HepG2 (cell line): ENCODE measurements around the gene LSMEM2. TPM values are rescaled to one million over a fixed set of nuclear protein-coding genes. Genes with fewer than 3 reads are reported as not detected.
A peak's percentile ranks its signal among the peaks of the same experiment; 100 is the strongest.

Source experiments
- AHR ChIP-seq: IDR thresholded peaks from 2 replicates; pipeline ENCODE4 v1.6.1; 2018; ENCODE audit warnings: missing genetic modification reagents, missing compliant biosample characterization
- ARHGAP35 ChIP-seq: sonication (generic); formaldehyde crosslinking; IDR thresholded peaks from 2 replicates; pipeline ENCODE4 v1.9.0; 2022; ENCODE audit warnings: mild to moderate bottlenecking, inconsistent platforms, moderate library complexity, missing genetic modification reagents, borderline replicate concordance
- ERF ChIP-seq: IDR thresholded peaks from 2 replicates; pipeline ENCODE4 v1.6.1; 2018; ENCODE audit warnings: missing biosample characterization, missing genetic modification reagents
- ESRRA ChIP-seq: sonication (generic); formaldehyde crosslinking; IDR thresholded peaks from 2 replicates; pipeline ENCODE4 v1.5.1; 2020; ENCODE audit warnings: mild to moderate bottlenecking, low read depth, missing genetic modification reagents
- FIP1L1 ChIP-seq: fragments of 200-400 bp; formaldehyde crosslinking; IDR thresholded peaks from 2 replicates; pipeline ENCODE4 v1.6.1; 2018; ENCODE audit warnings: low read depth, mild to moderate bottlenecking, low read length, moderate library complexity, borderline replicate concordance; ENCODE audit not compliant: insufficient read depth
- FOXM1 ChIP-seq: sonication (generic); formaldehyde crosslinking; IDR thresholded peaks from 2 replicates; pipeline ENCODE4 v1.5.0; 2020; ENCODE audit warnings: missing genetic modification reagents
- FOXO1 ChIP-seq: sonication (generic); formaldehyde crosslinking; IDR thresholded peaks from 2 replicates; pipeline ENCODE4 v1.4.0; 2020; ENCODE audit warnings: missing genetic modification reagents
- MTF1 ChIP-seq: sonication (generic); formaldehyde crosslinking; IDR thresholded peaks from 2 replicates; pipeline ENCODE4 v1.5.0; 2020; ENCODE audit warnings: missing genetic modification reagents
- NFYC ChIP-seq: IDR thresholded peaks from 2 replicates; pipeline ENCODE4 v1.6.1; 2016; ENCODE audit warnings: missing genetic modification reagents, missing compliant biosample characterization
- NR1H2 ChIP-seq: sonication (generic); formaldehyde crosslinking; IDR thresholded peaks from 2 replicates; pipeline ENCODE4 v1.8.1; 2022; ENCODE audit warnings: low read depth, missing genetic modification reagents, borderline replicate concordance
- ONECUT2 ChIP-seq: sonication (generic); formaldehyde crosslinking; IDR thresholded peaks from 2 replicates; pipeline ENCODE4 v1.4.0; 2020; ENCODE audit warnings: missing genetic modification reagents
- PHF20 ChIP-seq: sonication (generic); formaldehyde crosslinking; IDR thresholded peaks from 2 replicates; pipeline ENCODE4 v1.5.0; 2020; ENCODE audit warnings: mild to moderate bottlenecking, missing genetic modification reagents
- RFX3 ChIP-seq: IDR thresholded peaks from 2 replicates; pipeline ENCODE4 v1.6.1; 2016; ENCODE audit warnings: missing biosample characterization, missing genetic modification reagents
- ZBTB38 ChIP-seq: sonication (generic); formaldehyde crosslinking; IDR thresholded peaks from 2 replicates; pipeline ENCODE4 v1.5.1; 2020; ENCODE audit warnings: mild to moderate bottlenecking, missing genetic modification reagents
- ZIK1 ChIP-seq: sonication (generic); formaldehyde crosslinking; IDR thresholded peaks from 2 replicates; pipeline ENCODE4 v1.5.0; 2020; ENCODE audit warnings: mild to moderate bottlenecking, low read depth, missing genetic modification reagents, borderline replicate concordance
- ZNF101 ChIP-seq: sonication (generic); formaldehyde crosslinking; IDR thresholded peaks from 2 replicates; pipeline ENCODE4 v1.4.0; 2020; ENCODE audit warnings: mild to moderate bottlenecking, low read depth, missing genetic modification reagents, borderline replicate concordance
- ZNF317 ChIP-seq: sonication (generic); formaldehyde crosslinking; IDR thresholded peaks from 2 replicates; pipeline ENCODE4 v1.5.0; 2020; ENCODE audit warnings: mild to moderate bottlenecking, missing genetic modification reagents
- ZNF326 ChIP-seq: sonication (generic); formaldehyde crosslinking; IDR thresholded peaks from 2 replicates; pipeline ENCODE4 v1.4.0; 2020; ENCODE audit warnings: missing genetic modification reagents, borderline replicate concordance
- ZNF329 ChIP-seq: sonication (generic); formaldehyde crosslinking; IDR thresholded peaks from 2 replicates; pipeline ENCODE4 v1.9.0; 2021; ENCODE audit warnings: low read depth, mild to moderate bottlenecking, missing genetic modification reagents
- ZNF547 ChIP-seq: sonication (generic); formaldehyde crosslinking; IDR thresholded peaks from 2 replicates; pipeline ENCODE4 v1.5.1; 2020; ENCODE audit warnings: mild to moderate bottlenecking, missing genetic modification reagents
- ZNF577 ChIP-seq: sonication (generic); formaldehyde crosslinking; IDR thresholded peaks from 2 replicates; pipeline ENCODE4 v1.4.0; 2020; ENCODE audit warnings: mild to moderate bottlenecking, low read depth, missing genetic modification reagents, borderline replicate concordance
- ZNF749 ChIP-seq: sonication (generic); formaldehyde crosslinking; IDR thresholded peaks from 2 replicates; pipeline ENCODE4 v1.8.0; 2022; ENCODE audit warnings: mild to moderate bottlenecking, missing genetic modification reagents, moderate library complexity, borderline replicate concordance
- ZNF883 ChIP-seq: sonication (generic); formaldehyde crosslinking; IDR thresholded peaks from 2 replicates; pipeline ENCODE4 v1.5.1; 2020; ENCODE audit warnings: mild to moderate bottlenecking, missing genetic modification reagents; ENCODE audit errors: not compliant biosample characterization
- ZSCAN22 ChIP-seq: sonication (generic); formaldehyde crosslinking; IDR thresholded peaks from 2 replicates; pipeline ENCODE4 v1.4.0; 2020; ENCODE audit warnings: mild to moderate bottlenecking, missing genetic modification reagents
- ZSCAN9 ChIP-seq: IDR thresholded peaks from 2 replicates; pipeline ENCODE4 v1.6.1; 2016; ENCODE audit warnings: borderline replicate concordance
- ZZZ3 ChIP-seq: sonication (generic); formaldehyde crosslinking; IDR thresholded peaks from 2 replicates; pipeline ENCODE4 v1.4.0; 2020; ENCODE audit warnings: missing genetic modification reagents, mild to moderate bottlenecking, borderline replicate concordance
- polyA plus RNA-seq, 8 experiments: library from polyadenylated mRNA; depleted of rRNA in 3 of 8; stranded (reverse) in 7 of 8; unstranded in 1 of 8; fragments of >200 nt; fragmentation: Illumina TruSeq in 4 of 8; extraction: Trizol in 4 of 8; gene quantifications; 2 replicates each; pipeline versions ENCODE4 v1.2.1 to v1.2.3, GENCODE V29; 2011 to 2016; ENCODE audit warnings: low read depth in 4 of 8, missing spikeins in 1 of 8, mixed read lengths in 1 of 8; ENCODE audit not compliant: insufficient read depth in 1 of 8
- total RNA-seq, 5 experiments: library from RNA; depleted of rRNA; stranded (reverse); fragments of >200 nt; fragmentation: Illumina TruSeq; extraction: Trizol; gene quantifications; 2 replicates each; pipeline ENCODE4 v1.2.3, GENCODE V29; 2016; ENCODE audit warnings: low read depth in 1 of 5
- TF ChIP-seq, protein P1 (sequence below): sonication (generic); formaldehyde crosslinking; IDR thresholded peaks from 2 replicates; pipeline ENCODE4 v1.8.1; 2023; ENCODE audit warnings: mild to moderate bottlenecking, moderate library complexity, missing genetic modification reagents
- TF ChIP-seq, protein P2 (sequence below): sonication (generic); formaldehyde crosslinking; conservative IDR thresholded peaks from 2 replicates; pipeline ENCODE4 v1.4.0; 2020; ENCODE audit warnings: missing genetic modification reagents

The LSMEM2 gene
- total and polyA plus RNA-seq, 2 of the 13 experiments (the other 11 are each of a cell fraction or from before 2014, with no cell fraction given), result 0.07 to 0.41 TPM

DNA sequence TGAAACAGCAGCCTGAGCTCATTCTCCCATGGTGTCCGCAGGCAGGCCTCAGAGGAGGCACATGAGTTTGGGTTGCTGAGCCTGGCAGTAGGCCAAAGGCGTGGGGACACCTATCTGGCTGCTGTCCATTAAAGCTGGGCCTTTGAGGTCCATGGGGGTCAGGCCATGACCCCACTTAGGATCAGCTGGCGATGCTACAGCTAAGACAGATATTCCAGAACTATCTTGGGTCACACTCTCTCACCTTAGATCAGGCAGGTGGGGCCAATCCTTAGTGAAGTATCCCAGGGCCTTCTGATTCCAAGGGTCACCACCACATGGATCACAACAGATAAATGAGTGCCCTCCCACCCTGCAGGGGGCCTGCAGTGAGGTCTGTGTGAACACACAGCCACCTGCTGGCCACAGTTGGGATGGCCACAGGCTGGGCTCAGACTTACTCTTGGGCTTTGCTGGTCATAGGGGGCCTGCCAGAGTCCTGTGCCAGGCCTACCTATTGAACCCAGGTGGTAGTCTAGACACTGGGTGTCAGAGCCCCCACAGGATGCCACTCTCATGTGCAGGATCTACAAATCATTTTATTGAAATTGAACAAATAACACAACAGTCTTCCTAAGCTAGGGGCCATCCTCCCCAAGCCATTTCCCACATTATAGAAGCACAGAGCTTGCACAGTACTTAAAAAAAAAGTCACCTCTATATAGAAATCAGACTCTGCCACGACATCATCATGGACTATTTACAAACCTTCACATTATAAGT lies 45.6 kb downstream of the LSMEM2 start (continued):
- TF ChIP-seq, protein P1, sequence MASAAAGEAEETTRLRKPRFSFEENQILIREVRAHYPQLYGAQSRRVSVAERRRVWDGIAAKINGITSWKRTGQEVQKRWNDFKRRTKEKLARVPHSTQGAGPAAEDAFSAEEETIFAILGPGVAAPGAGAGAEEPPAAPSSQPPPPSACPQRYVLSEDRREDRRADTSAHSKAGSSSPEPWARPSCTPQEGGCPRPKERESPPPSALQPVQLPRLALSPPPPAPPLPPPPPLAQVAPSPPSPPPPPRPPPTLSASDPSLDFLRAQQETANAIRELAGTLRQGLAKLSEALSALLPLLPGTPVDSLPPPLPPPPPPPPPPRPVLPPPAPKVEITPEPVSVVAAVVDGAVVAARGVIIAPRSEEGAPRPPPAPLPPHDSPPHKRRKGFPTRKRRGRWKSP, result no peak
- TF ChIP-seq AHR (CRISPR knock-in tag) (no peak), ZNF577 (no peak), ZNF883 (no peak), ZIK1 (CRISPR knock-in tag) (no peak), FIP1L1 (no peak), ONECUT2 (CRISPR knock-in tag) (no peak), NFYC (CRISPR knock-in tag) (no peak), RFX3 (CRISPR knock-in tag) (no peak; the same call in 1 of the 2 replicates), ZZZ3 (CRISPR knock-in tag) (no peak), ZBTB38 (CRISPR knock-in tag) (peak; percentile 56), ZNF329 (no peak), MTF1 (CRISPR knock-in tag) (no peak), ZSCAN22 (CRISPR knock-in tag) (0 out of 2 replicates have a peak, but pooled peaks have one; percentile 27), FOXO1 (CRISPR knock-in tag) (no peak), PHF20 (no peak), ZNF101 (CRISPR knock-in tag) (no peak), ZNF317 (CRISPR knock-in tag) (peak; percentile 62; the same call in 1 of the 2 replicates), ZNF326 (no peak), FOXM1 (CRISPR knock-in tag) (no peak), ARHGAP35 (CRISPR knock-in tag) (no peak), ESRRA (CRISPR knock-in tag) (peak; percentile 57; the same call in 1 of the 2 replicates), ZNF749 (no peak), ZNF547 (CRISPR knock-in tag) (no peak), ERF (CRISPR knock-in tag) (peak; percentile 39; the same call in 1 of the 2 replicates), ZSCAN9 (CRISPR knock-in tag) (no peak), NR1H2 (CRISPR knock-in tag) (no peak)
- TF ChIP-seq, protein P2, sequence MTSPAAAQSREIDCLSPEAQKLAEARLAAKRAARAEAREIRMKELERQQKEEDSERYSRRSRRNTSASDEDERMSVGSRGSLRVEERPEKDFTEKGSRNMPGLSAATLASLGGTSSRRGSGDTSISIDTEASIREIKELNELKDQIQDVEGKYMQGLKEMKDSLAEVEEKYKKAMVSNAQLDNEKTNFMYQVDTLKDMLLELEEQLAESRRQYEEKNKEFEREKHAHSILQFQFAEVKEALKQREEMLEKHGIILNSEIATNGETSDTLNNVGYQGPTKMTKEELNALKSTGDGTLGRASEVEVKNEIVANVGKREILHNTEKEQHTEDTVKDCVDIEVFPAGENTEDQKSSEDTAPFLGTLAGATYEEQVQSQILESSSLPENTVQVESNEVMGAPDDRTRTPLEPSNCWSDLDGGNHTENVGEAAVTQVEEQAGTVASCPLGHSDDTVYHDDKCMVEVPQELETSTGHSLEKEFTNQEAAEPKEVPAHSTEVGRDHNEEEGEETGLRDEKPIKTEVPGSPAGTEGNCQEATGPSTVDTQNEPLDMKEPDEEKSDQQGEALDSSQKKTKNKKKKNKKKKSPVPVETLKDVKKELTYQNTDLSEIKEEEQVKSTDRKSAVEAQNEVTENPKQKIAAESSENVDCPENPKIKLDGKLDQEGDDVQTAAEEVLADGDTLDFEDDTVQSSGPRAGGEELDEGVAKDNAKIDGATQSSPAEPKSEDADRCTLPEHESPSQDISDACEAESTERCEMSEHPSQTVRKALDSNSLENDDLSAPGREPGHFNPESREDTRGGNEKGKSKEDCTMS (CRISPR knock-in tag), result no peak
